SK-N-SH treated with all-trans-retinoic acid at 6 μM for 48 hours (cell line): ENCODE results near the gene NLRP9.

Source experiments
- ATAC-seq: fragments of 200-7000 bp; cut with Tn5 transposase; 3 replicates; pipeline ENCODE4 v1.9.1; 2020; ENCODE audit warnings: mild to moderate bottlenecking, moderate library complexity
- ARNTL ChIP-seq: fragments of 450-650 bp; formaldehyde crosslinking; IDR thresholded peaks from 2 replicates; pipeline ENCODE4 v1.5.0; 2020; ENCODE audit warnings: low read depth, mild to moderate bottlenecking, moderate library complexity, borderline replicate concordance
- CREB5 ChIP-seq: fragments of 250-450 bp; sonication (Bioruptor Pico); IDR thresholded peaks from 2 replicates; pipeline ENCODE4 v1.5.1; 2020; ENCODE audit warnings: low read depth, mild to moderate bottlenecking, moderate library complexity
- CSDC2 ChIP-seq: fragments of 250-450 bp; sonication (Bioruptor Pico); IDR thresholded peaks from 2 replicates; pipeline ENCODE4 v1.5.0; 2020; ENCODE audit warnings: mild to moderate bottlenecking, moderate library complexity
- CSRNP3 ChIP-seq: fragments of 250-450 bp; sonication (Bioruptor Pico); IDR thresholded peaks from 2 replicates; pipeline ENCODE4 v1.5.1; 2021; ENCODE audit warnings: mild to moderate bottlenecking, moderate library complexity
- ESRRG ChIP-seq: fragments of 250-450 bp; sonication (Bioruptor Pico); IDR thresholded peaks from 2 replicates; pipeline ENCODE4 v1.6.1; 2021; ENCODE audit warnings: mild to moderate bottlenecking
- GLIS3 ChIP-seq: fragments of 250-450 bp; sonication (Bioruptor Pico); IDR thresholded peaks from 2 replicates; pipeline ENCODE4 v1.5.0; 2020; ENCODE audit warnings: mild to moderate bottlenecking, moderate library complexity
- ISL1 ChIP-seq: fragments of 250-450 bp; sonication (Bioruptor Pico); IDR thresholded peaks from 2 replicates; pipeline ENCODE4 v2.1.2; 2022; ENCODE audit warnings: mild to moderate bottlenecking, moderate library complexity
- OSR1 ChIP-seq: fragments of 250-450 bp; sonication (Bioruptor Pico); IDR thresholded peaks from 2 replicates; pipeline ENCODE4 v1.8.0; 2022; ENCODE audit warnings: moderate library complexity, mild to moderate bottlenecking, inconsistent platforms
- PPARA ChIP-seq: fragments of 250-450 bp; sonication (Bioruptor Pico); IDR thresholded peaks from 2 replicates; pipeline ENCODE4 v1.5.0; 2020; ENCODE audit warnings: mild to moderate bottlenecking, borderline replicate concordance
- SNAI2 ChIP-seq: fragments of 250-450 bp; sonication (Bioruptor Pico); IDR thresholded peaks from 2 replicates; pipeline ENCODE4 v1.5.0; 2020; ENCODE audit warnings: mild to moderate bottlenecking, moderate library complexity
- TCF4 ChIP-seq: fragments of 250-450 bp; sonication (Bioruptor Pico); IDR thresholded peaks from 2 replicates; pipeline ENCODE4 v1.8.0; 2021; ENCODE audit warnings: mild to moderate bottlenecking, moderate library complexity, borderline replicate concordance
- TOX ChIP-seq: fragments of 250-450 bp; sonication (Bioruptor Pico); IDR thresholded peaks from 2 replicates; pipeline ENCODE4 v1.8.0; 2021; ENCODE audit warnings: mild to moderate bottlenecking, moderate library complexity, borderline replicate concordance
- TSHZ2 ChIP-seq: fragments of 250-450 bp; sonication (Bioruptor Pico); IDR thresholded peaks from 2 replicates; pipeline ENCODE4 v1.5.0; 2020; ENCODE audit warnings: mild to moderate bottlenecking, moderate library complexity
- ZFP3 ChIP-seq: fragments of 250-450 bp; sonication (Bioruptor Pico); IDR thresholded peaks from 2 replicates; pipeline ENCODE4 v1.5.0; 2020; ENCODE audit warnings: mild to moderate bottlenecking, moderate library complexity
- ZFP30 ChIP-seq: fragments of 450-650 bp; formaldehyde crosslinking; IDR thresholded peaks from 2 replicates; pipeline ENCODE4 v1.5.0; 2022; ENCODE audit warnings: mild to moderate bottlenecking, moderate library complexity
- ZNF70 ChIP-seq: fragments of 450-650 bp; formaldehyde crosslinking; IDR thresholded peaks from 2 replicates; pipeline ENCODE4 v1.5.0; 2020; ENCODE audit warnings: mild to moderate bottlenecking, moderate library complexity
- ZNF8 ChIP-seq: fragments of 450-650 bp; formaldehyde crosslinking; IDR thresholded peaks from 2 replicates; pipeline ENCODE4 v1.5.0; 2020; ENCODE audit warnings: mild to moderate bottlenecking, moderate library complexity

The NLRP9 gene

GRCh38 chr19:55663846-55664536, 74.2 kb downstream of the NLRP9 start (continued):
- TF ChIP-seq CSRNP3 (no peak), ARNTL (CRISPR knock-in tag) (no peak), CREB5 (CRISPR knock-in tag) (no peak), ZNF70 (CRISPR knock-in tag) (no peak), OSR1 (no peak), ZNF8 (no peak), ESRRG (CRISPR knock-in tag) (no peak), TOX (CRISPR knock-in tag) (no peak), PPARA (CRISPR knock-in tag) (no peak), ZFP3 (CRISPR knock-in tag) (no peak)

- TF ChIP-seq GLIS3 (CRISPR knock-in tag) (no peak), ZFP30 (no peak), CSDC2 (CRISPR knock-in tag) (no peak), CSRNP3 (no peak), ISL1 (CRISPR knock-in tag) (no peak), PPARA (CRISPR knock-in tag) (no peak)
- TF ChIP-seq, all 23 proteins: peak for 0
- no peak for ATAC-seq
These were observed 76.4 kb downstream of the NLRP9 start for GRCh38 chr19:55661826-55662225.

GRCh38 chr19:55660991-55661390, 77.2 kb downstream of the NLRP9 start:
- no peak for ATAC-seq
- TF ChIP-seq SNAI2 (CRISPR knock-in tag) (no peak), CSRNP3 (no peak), TSHZ2 (CRISPR knock-in tag) (no peak), GLIS3 (CRISPR knock-in tag) (no peak), ESRRG (CRISPR knock-in tag) (no peak), ZNF70 (CRISPR knock-in tag) (no peak), TCF4 (CRISPR knock-in tag) (no peak), ISL1 (CRISPR knock-in tag) (no peak), PPARA (CRISPR knock-in tag) (no peak), ZFP30 (no peak)

GRCh38 chr19:55660404-55660803, 77.8 kb downstream of the NLRP9 start:
- TF ChIP-seq TSHZ2 (CRISPR knock-in tag): no peak

More at GRCh38 chr19:55660404-55660803, 77.8 kb downstream of the NLRP9 start:
- no peak for ATAC-seq
